ENCODE data around the gene AP3B2. TPM values are rescaled to one million over a fixed set of nuclear protein-coding genes. Genes with fewer than 3 reads are reported as not detected.
"Not testable (repeated sequence)": the region's sequence is repeated elsewhere in the genome, so short reads cannot be mapped to it uniquely, and the experiment has no call there.

AP3B2 gene
- polyA plus RNA-seq (ENCODE audit: insufficient read length in 3 of 3): 1 to 10 TPM; 4.4 to 4.6 (median 4.5) TPM
- long read RNA-seq, donor 1: 0 reads
- long read RNA-seq, donor 2: 0 reads
- long read RNA-seq, donor 3: 0 reads
- long read RNA-seq, donor 4: 0 reads
- long read RNA-seq, donor 5: 0 reads
- long read RNA-seq, donor 6: 0 reads
- long read RNA-seq, donor 7: 0 reads
- long read RNA-seq, donor 8: 0 reads
- long read RNA-seq, donor 9: 0 reads
- long read RNA-seq, donor 10: 0 reads
- long read RNA-seq, donor 11: 0 reads
- long read RNA-seq, donor 12, partial matches to known transcripts: 0 of 1 reads
- long read RNA-seq, donor 12, other reads (novel, unspliced or antisense): 0 of 1 reads
- long read RNA-seq, donor 13: 0 reads
- long read RNA-seq, donor 14: 0 reads
- long read RNA-seq, donor 15: 0 reads
- long read RNA-seq, donor 16: 0 reads

- peak; percentile 73 for DNase-seq
Measured at GRCh38 chr15:82709421-82710207, at the start of gene AP3B2. Gene AP3B2 (minus strand): TSS chr15:82709875. CDS start chr15:82709706, 169 bp downstream.

DNA sequence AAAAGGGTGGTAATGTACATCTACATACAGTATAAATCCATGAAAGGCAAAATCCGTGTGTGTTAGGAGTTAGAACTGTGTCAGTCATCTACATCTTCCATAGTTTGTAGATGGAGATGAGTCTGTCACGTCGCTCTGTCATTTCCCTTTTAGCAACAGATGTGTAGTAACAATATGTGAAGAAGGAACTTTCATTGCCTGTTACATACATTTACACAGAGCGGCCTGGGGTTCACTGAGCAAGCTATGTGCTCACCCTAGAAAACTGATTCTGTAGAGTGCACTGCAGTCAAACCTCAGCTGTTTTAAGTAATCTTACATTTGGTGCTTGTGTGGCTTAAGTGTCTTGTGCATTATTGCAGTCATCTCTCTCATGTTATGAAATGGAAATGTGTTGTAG, 41.6 kb upstream of the AP3B2 start:
- DNase-seq: no peak

DNA sequence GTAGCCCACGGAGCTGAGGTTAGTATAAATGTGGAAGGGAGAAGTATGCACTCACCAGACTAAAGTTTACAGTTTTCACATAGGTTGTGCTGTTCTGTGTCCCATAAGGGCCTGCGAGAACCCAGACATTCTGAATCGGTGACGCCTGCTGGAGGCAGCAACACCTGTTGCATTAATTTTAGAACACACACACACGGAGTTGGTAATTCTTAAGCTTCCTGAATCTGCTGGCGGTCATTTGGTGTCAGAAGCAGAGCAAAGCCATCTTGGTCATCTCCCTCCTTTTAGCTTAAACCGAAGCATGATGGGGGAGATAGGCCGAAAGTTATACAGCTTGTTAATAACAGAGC, 41.1 kb upstream of the AP3B2 start:
- DNase-seq: no peak

DNA sequence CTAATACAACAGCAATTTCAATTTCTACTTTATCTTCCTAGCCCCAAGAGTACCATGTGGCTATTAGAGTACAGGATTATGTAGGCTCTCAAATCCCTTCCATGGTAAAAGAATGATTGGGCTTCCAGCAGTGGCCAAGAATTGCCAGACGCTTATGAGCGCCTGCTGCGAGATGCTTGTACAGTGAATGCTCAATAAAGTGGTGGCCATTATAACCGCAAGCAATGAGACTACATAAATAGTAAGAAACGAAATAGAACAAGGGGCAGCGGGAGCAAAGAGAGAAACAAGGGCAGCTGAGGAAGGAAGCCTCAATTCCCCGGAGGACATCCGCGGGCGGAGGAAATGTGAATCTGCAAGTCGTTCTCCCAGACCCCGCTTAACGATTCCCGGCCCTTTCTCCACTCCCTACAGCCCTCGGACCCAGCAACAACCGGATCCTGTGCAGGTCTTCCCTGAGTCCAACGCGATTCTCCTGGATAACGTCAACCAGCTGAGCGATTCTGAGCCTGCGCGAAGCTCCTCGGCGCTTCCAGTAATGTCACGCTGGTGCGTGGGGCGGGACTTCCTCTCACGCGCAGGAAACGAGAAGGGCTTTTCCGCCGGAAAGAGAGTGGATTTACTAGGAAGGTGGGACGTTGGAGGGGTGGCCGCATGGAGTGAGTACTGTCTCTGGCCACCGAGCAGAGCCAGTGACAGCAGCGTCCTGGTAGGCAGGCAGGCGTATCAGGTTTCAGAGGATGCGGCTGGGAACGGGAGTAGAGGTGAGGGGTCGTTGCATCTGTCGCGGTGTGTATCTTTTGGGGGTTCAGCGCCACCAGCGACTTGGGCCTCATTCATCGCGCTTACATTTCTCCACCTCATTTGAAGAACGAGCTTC, 40.5 kb upstream of the AP3B2 start:
- DNase-seq: peak; percentile 95

DNA sequence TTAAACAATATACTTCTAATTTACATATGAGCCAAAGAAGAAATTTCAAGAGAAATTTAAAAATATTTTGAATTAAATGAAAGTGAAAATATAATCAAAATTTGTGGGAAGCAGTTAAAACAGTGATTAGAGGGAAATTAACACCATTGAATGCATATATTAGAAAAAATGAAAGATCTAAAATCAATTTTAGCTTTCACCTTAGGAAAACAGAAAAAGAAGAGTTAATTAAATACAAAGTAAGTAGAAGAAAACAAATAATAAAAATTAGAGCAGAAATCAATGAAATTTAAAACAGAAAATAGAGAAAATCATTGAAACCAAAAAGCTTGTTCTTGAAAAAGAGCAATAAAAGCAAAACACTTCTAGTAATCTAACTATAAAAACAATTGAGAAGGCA, 38.6 kb upstream of the AP3B2 start:
- DNase-seq: no peak

- no peak for DNase-seq
Measured at GRCh38 chr15:82743810-82744209, 34.1 kb upstream of the AP3B2 start.

DNA sequence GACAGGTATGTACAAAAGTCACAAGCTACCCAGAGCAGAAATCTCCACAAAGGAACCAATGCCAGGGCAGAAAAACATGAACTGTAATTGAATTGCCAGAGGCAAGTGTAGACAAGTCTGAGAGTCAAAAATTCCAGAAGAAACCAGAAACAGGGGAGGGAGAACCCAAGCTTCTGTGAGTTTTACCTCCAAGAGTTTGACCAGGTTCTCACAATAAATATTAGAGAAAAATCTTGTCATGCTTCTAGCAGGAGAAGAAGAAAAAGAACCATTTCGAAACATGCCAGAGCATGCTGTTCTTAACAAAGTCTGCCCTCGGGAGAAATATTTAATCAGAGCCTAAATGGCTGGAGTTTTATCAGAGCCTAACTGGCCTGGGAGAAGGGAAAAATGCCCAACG, 32.5 kb upstream of the AP3B2 start:
- DNase-seq: no peak

GRCh38 chr15:82739086-82739485, 29.4 kb upstream of the AP3B2 start:
- no peak for DNase-seq

DNA sequence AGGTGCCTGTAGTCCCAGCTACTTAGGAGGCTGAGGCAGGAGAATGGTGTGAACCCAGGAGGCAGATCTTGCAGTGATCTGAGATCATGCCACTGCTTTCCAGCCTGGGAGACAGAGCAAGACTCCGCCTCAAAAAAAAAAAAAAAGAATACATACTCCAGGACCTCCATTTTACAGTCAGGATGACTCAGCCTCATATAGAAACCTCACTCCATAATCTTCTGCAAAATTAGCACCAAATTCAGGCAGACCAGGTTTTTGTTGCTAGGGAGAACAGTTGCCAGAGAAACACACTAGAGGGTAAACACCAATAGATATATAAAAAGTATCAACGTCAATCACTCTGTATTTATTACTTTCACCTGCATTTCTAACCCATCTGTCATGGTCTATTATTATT, 28.3 kb upstream of the AP3B2 start:
- DNase-seq: no peak

GRCh38 chr15:82731527-82731926, 21.9 kb upstream of the AP3B2 start:
- no peak for DNase-seq

- no peak for DNase-seq
Measured at GRCh38 chr15:82730022-82730530, 20.4 kb upstream of the AP3B2 start.

DNA sequence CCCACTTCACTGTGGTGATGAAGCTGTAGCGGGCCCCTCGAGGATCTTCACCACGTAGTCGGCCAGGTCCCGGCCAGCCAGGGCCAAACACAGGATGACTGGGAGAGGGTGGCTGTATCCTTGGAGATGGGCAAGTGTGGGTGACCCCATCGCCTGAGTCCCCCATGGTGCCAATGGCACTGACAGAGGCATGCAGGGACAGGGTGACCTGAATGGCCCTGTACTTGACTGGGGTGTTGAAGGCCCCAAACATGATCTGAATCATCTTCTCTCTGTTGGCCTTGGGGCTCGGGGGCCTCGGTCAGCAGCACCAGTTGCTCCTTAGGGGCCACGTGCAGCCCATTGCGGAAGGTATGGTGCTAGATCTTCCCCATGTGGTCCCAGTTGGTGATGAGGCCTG, 17.1 kb upstream of the AP3B2 start:
- no peak for DNase-seq

DNA sequence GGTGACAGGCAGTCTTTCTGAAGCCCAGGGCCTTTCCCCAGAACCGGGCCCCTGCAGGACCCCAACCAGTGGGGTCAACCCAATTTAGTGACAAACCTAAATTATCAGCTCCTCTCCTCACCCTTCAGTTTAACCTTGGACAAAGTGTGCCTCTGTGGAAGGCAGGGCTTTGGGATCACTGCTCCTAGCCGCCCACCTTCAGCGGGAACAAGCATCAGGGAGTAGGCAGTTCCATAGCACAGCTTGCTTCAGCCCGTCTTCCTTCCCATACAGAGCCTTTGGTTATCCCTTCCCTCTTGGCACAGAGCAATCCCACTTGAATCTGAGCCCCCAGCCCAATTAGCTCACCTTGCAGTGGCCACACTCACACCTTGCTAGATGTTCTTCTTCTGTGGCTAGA, 5.3 kb upstream of the AP3B2 start:
- no peak for DNase-seq

DNA sequence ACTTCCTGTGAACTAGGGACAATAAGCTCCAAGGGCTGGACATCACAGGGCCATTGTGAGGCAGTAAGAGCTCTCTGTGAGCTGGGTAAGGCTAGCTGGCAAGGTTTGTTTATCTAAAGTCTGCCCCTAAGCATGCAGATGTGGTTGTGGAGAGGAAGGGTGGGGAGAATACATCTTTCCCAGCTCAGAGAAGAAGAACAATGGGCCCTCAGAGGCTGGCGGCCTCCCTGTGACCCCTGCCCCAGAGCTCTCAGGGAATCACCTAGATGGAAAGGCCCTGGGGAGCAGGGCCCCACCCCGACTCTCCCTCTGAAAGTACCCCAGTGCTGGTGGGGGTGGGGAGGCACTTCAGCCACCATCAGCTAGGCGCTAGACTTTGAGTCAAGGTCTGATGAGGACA, 4.3 kb upstream of the AP3B2 start:
- DNase-seq: no peak

DNA sequence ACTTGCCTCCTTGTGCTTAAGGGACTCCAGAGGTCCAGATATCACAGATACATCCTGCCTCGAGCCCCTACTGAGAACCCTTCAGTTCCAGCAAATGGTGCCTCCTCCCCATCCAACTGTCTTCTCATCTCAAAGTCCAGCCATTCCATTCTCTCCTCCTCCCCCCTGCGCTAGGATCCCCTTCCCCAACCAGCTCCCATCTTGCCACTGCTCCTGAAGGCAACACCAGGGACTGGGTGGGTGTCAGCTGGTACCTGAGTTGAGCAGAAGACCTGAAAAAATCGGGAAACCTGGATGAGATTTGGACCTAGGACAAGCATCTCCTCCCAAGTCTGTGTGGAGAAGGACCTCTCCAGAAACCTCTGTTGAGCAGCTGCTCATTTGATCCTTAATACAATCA, 2.4 kb upstream of the AP3B2 start:
- no peak for DNase-seq

DNA sequence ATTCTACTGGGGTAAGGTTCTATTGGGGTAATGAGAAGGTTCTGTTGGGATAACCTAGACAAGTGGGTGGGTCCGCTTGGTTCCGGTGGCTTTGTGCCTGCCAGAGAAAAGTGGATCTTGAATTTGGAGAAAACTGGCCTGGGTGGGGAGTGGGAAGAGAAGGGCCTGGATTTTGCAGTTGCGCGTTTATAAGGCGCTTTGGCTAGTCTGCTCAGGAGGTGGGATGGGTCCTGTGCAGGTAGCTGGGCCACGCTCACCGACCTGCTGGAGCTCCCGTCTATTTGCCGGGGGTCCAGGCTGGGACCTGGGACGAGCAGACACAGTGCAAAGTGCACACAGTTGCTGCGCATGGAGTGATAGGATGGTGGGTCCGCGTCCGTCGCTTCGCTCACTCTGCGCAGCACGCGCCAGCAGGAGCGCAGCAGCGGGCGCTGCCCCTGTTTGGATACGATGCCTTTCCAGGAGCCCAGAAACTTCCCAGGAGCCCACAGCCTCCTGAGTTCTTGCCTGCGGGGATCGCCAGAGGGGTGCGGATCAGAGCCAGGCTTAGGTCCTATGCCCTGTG, 1.3 kb upstream of the AP3B2 start:
- no peak for DNase-seq

- DNase-seq: no peak
Measured at GRCh38 chr15:82710208-82710555, 507 bp upstream of the AP3B2 start.

DNA sequence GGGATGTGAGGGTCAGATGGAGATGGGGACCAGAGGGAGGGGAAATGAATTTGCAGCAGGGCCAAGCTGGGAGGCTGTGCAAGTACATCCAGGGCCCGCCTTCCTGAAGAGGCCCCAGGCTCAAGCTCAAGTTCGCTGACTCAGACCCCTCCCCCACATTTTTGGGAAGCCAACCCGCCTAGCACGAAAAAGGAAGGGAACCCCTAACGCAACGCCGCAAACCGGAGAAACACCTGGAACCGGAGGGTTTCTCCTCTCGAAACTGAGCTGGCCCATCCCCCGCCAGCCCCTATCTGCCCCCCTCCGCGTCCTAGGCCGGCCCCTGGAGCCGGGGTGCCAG, 624 bp downstream of the AP3B2 start:
- no peak for DNase-seq

DNA sequence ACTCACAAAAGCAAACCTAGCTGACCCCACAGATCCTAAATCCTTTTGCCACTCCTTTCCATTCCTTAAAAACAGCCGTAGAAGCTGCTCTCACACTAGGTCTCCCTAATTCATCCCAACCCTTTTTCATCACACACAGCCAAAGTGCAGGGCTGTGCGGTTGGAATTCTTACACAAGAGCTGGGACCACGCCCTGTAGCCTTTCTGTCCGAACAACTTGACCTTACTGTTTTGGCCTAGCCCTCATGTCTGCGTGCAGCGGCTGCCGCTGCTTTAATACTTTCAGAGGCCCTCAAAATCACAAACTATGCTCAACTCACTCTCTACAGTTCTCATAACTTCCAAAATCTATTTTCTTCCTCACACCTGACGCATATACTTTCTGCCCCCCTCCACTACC, 3.8 kb downstream of the AP3B2 start:
- DNase-seq: not testable (repeated sequence)

DNA sequence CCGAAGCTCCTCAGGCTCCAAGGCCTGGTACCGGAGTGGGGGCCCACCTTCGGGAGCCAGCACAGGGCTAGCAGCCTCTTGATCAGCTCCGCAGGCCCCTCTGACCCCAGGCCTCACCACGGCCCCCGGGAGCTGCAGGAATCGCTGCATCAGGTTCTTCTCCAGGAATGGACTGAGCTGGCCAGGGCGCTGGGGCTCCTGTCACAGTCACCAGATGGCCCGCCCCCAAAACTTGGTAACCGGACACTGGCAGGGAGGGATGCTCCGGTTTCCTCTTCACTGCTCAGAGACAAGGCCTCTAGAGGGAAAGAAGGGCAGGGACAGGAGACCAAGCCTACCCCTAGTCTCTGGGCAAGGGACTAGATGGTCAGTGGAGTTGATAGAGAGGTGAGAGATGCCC, 9.9 kb downstream of the AP3B2 start:
- DNase-seq: no peak

DNA sequence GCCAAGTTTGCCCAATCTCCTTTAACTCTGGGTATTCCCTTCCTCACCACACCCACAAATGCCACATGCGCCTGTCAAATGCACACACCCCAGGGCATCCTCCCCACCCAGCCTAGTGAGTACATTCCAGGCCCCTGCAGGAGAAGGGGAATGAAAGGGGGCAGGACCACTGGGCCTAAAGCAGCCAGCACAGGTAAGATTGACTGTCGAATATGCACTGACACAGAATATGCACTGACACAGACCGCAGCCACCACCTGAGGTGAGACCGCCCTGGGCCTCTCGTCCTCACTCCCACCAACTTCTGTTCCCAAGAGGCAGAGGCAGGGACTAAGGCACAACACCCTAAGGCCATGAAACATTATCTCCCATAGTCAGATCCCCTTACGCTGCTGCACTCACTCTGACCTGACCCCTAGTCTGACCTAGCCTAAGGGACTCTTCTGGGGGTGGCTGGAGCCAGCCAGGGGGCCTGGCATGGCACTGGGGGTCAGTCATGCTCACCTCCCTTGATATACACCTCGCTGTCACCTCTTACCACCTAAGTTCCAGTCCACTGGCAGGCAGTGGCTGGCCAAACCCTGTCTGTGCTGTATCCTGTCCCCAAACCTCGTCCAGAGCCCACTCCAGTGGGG, 10.8 kb downstream of the AP3B2 start:
- no peak for DNase-seq
